ENCODE data around the gene URM1.
"Not testable (repeated sequence)": the region's sequence is repeated elsewhere in the genome, so short reads cannot be mapped to it uniquely, and the experiment has no call there.

DNA sequence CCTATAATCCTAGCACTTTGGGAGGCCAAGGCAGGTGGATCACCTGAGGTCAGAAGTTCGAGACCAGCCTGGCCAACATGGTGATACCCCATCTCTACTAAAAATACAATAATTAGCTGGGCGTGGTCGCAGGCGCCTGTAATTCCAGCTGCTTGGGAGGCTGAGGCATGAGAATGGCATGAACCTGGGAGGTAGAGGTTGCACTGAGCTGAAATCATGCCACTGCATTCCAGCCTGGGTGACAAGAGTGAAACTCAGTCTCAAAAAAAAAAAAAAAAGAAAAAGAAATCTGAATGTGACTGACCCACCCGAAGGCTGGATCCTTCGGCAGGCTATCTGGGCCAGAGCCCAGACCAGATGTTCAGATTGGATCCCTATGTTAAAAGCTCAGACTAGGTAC lies 52.2 kb downstream of the URM1 start:
- TF ChIP-seq, protein P1, sequence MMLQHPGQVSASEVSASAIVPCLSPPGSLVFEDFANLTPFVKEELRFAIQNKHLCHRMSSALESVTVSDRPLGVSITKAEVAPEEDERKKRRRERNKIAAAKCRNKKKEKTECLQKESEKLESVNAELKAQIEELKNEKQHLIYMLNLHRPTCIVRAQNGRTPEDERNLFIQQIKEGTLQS (IDR thresholded peaks at IDR 0.05; ENCODE audit: borderline replicate concordance, extremely low read depth, low read depth, low read length), result not testable (repeated sequence)
- not testable (repeated sequence) for TF ChIP-seq RFX5 (IDR thresholded peaks at IDR 0.05; ENCODE audit: low read depth, low read length); ZNF274 (IDR thresholded peaks at IDR 0.05; ENCODE audit: insufficient read depth, insufficient read length); SMAD5 (IDR thresholded peaks at IDR 0.05; ENCODE audit: low read depth); YY1 (IDR thresholded peaks at IDR 0.05; ENCODE audit: low read depth, low read length); ASH2L (IDR thresholded peaks at IDR 0.05; ENCODE audit: borderline replicate concordance, low read depth); EZH2 (IDR thresholded peaks at IDR 0.05; ENCODE audit: borderline replicate concordance, control insufficient read depth, low read depth, low read length); POLR2AphosphoS5 (IDR thresholded peaks at IDR 0.05; ENCODE audit: low read length); CBFB (IDR thresholded peaks at IDR 0.05; ENCODE audit: low read depth)
- TF ChIP-seq, protein P2, sequence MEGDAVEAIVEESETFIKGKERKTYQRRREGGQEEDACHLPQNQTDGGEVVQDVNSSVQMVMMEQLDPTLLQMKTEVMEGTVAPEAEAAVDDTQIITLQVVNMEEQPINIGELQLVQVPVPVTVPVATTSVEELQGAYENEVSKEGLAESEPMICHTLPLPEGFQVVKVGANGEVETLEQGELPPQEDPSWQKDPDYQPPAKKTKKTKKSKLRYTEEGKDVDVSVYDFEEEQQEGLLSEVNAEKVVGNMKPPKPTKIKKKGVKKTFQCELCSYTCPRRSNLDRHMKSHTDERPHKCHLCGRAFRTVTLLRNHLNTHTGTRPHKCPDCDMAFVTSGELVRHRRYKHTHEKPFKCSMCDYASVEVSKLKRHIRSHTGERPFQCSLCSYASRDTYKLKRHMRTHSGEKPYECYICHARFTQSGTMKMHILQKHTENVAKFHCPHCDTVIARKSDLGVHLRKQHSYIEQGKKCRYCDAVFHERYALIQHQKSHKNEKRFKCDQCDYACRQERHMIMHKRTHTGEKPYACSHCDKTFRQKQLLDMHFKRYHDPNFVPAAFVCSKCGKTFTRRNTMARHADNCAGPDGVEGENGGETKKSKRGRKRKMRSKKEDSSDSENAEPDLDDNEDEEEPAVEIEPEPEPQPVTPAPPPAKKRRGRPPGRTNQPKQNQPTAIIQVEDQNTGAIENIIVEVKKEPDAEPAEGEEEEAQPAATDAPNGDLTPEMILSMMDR (IDR thresholded peaks at IDR 0.05 in 2 of 3, conservative IDR thresholded peaks at IDR 0.05 in 1 of 3; ENCODE audit: control insufficient read depth in 2 of 3, extremely low read depth in 1 of 3, insufficient read depth in 1 of 3, low read depth in 3 of 3, low read length in 3 of 3), result not testable (repeated sequence)
- TF ChIP-seq, protein P3, sequence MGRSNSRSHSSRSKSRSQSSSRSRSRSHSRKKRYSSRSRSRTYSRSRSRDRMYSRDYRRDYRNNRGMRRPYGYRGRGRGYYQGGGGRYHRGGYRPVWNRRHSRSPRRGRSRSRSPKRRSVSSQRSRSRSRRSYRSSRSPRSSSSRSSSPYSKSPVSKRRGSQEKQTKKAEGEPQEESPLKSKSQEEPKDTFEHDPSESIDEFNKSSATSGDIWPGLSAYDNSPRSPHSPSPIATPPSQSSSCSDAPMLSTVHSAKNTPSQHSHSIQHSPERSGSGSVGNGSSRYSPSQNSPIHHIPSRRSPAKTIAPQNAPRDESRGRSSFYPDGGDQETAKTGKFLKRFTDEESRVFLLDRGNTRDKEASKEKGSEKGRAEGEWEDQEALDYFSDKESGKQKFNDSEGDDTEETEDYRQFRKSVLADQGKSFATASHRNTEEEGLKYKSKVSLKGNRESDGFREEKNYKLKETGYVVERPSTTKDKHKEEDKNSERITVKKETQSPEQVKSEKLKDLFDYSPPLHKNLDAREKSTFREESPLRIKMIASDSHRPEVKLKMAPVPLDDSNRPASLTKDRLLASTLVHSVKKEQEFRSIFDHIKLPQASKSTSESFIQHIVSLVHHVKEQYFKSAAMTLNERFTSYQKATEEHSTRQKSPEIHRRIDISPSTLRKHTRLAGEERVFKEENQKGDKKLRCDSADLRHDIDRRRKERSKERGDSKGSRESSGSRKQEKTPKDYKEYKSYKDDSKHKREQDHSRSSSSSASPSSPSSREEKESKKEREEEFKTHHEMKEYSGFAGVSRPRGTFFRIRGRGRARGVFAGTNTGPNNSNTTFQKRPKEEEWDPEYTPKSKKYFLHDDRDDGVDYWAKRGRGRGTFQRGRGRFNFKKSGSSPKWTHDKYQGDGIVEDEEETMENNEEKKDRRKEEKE (IDR thresholded peaks at IDR 0.05), result not testable (repeated sequence)
- TF ChIP-seq, protein P4, sequence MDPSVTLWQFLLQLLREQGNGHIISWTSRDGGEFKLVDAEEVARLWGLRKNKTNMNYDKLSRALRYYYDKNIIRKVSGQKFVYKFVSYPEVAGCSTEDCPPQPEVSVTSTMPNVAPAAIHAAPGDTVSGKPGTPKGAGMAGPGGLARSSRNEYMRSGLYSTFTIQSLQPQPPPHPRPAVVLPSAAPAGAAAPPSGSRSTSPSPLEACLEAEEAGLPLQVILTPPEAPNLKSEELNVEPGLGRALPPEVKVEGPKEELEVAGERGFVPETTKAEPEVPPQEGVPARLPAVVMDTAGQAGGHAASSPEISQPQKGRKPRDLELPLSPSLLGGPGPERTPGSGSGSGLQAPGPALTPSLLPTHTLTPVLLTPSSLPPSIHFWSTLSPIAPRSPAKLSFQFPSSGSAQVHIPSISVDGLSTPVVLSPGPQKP (IDR thresholded peaks at IDR 0.05; ENCODE audit: low read depth, low read length), result not testable (repeated sequence)

Measured in GM12878 (cell line).